ENCODE measurements around the gene REPIN1. TPM values are rescaled to one million over a fixed set of nuclear protein-coding genes. Genes with fewer than 3 reads are reported as not detected.

Gene REPIN1
- total and polyA plus RNA-seq, 9 donors, result 21.6 to 92.0 (median 73.4) TPM

GRCh38 chr7:150360363-150361058 is 8.1 kb upstream of the REPIN1 start:
- Histone ChIP-seq H3K4me1 (ENCODE audit: insufficient read depth) (no peaks in the 10 kb centered on the region), H3K27me3 (no peaks in the 10 kb centered on the region), H3K4me3 (no peak overlapping the region), H3K27ac (no peak overlapping the region), H3K9me3 (no peaks in the 10 kb centered on the region), H3K36me3 (no peaks in the 10 kb centered on the region)
- DNase-seq, result no peak
- intact Hi-C loops (cut with DNase I), result no loop called here
- WGBS, 3 donors, result 31 to 52% (median 34%) methylated on average over 5 of the region's 5 CpGs
- no peak for TF ChIP-seq POLR2A (IDR thresholded peaks at IDR 0.05)
- TF ChIP-seq EP300 (IDR thresholded peaks at IDR 0.05), result no peak
- TF ChIP-seq, protein P1, sequence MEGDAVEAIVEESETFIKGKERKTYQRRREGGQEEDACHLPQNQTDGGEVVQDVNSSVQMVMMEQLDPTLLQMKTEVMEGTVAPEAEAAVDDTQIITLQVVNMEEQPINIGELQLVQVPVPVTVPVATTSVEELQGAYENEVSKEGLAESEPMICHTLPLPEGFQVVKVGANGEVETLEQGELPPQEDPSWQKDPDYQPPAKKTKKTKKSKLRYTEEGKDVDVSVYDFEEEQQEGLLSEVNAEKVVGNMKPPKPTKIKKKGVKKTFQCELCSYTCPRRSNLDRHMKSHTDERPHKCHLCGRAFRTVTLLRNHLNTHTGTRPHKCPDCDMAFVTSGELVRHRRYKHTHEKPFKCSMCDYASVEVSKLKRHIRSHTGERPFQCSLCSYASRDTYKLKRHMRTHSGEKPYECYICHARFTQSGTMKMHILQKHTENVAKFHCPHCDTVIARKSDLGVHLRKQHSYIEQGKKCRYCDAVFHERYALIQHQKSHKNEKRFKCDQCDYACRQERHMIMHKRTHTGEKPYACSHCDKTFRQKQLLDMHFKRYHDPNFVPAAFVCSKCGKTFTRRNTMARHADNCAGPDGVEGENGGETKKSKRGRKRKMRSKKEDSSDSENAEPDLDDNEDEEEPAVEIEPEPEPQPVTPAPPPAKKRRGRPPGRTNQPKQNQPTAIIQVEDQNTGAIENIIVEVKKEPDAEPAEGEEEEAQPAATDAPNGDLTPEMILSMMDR (IDR thresholded peaks at IDR 0.05), result no peak

- H3K4me3 ChIP-seq, result no peak overlapping the region
- no peak overlapping the region for H3K27ac ChIP-seq
- TF ChIP-seq EP300 (IDR thresholded peaks at IDR 0.05) (no peak), POLR2A (IDR thresholded peaks at IDR 0.05) (no peak)
- TF ChIP-seq, protein P1 (IDR thresholded peaks at IDR 0.05), result no peak
- no peak for DNase-seq
- intact Hi-C loops (cut with DNase I), result no loop called here
- no peaks in the 10 kb centered on the region for H3K27me3 ChIP-seq
- WGBS, 3 donors, result 61 to 71% (median 63%) methylated on average over 7 of the region's 7 CpGs
- H3K4me1 ChIP-seq (ENCODE audit: insufficient read depth), result no peaks in the 10 kb centered on the region
- no peaks in the 10 kb centered on the region for H3K36me3 ChIP-seq
- no peaks in the 10 kb centered on the region for H3K9me3 ChIP-seq
Observed at GRCh38 chr7:150361402-150361801, 7.2 kb upstream of the REPIN1 start.

GRCh38 chr7:150361807-150362621 is 6.6 kb upstream of the REPIN1 start:
- no peak for DNase-seq
- no peaks in the 10 kb centered on the region for H3K36me3 ChIP-seq
- TF ChIP-seq POLR2A (IDR thresholded peaks at IDR 0.05) (no peak), EP300 (IDR thresholded peaks at IDR 0.05) (no peak)
- TF ChIP-seq, protein P1 (IDR thresholded peaks at IDR 0.05), result no peak
- H3K4me3 ChIP-seq, result no peak overlapping the region
- intact Hi-C loops (cut with DNase I), result no loop called here
- 78 to 83% (median 81%) methylated on average over 18 of the region's 18 CpGs for WGBS, 3 donors
- H3K27ac ChIP-seq, result no peak overlapping the region
- no peaks in the 10 kb centered on the region for H3K27me3 ChIP-seq
- H3K9me3 ChIP-seq, result no peaks in the 10 kb centered on the region
- H3K4me1 ChIP-seq (ENCODE audit: insufficient read depth), result no peaks in the 10 kb centered on the region

- WGBS, 3 donors, result 89 to 91% (median 90%) methylated on average over 4 of the region's 4 CpGs
- no peaks in the 10 kb centered on the region for H3K27me3 ChIP-seq
- intact Hi-C loops (cut with DNase I), result no loop called here
- TF ChIP-seq POLR2A (IDR thresholded peaks at IDR 0.05) (no peak), EP300 (IDR thresholded peaks at IDR 0.05) (no peak)
- TF ChIP-seq, protein P1 (IDR thresholded peaks at IDR 0.05), result no peak
- H3K4me3 ChIP-seq, result no peak overlapping the region
- H3K36me3 ChIP-seq, result no peaks in the 10 kb centered on the region
- H3K4me1 ChIP-seq (ENCODE audit: insufficient read depth), result no peaks in the 10 kb centered on the region
- H3K9me3 ChIP-seq, result no peaks in the 10 kb centered on the region
- no peak for DNase-seq
- H3K27ac ChIP-seq, result no peak overlapping the region
Observed at GRCh38 chr7:150363370-150363769, 5.3 kb upstream of the REPIN1 start.
